Stimulated activated CD4-positive, alpha-beta T cell treated with anti-CD3 and anti-CD28 coated beads, Interleukin-4, amount 100 ng/mL, for 24 hours (primary cell): ENCODE measurements around the gene NLRP13.

Experiments used
- DNase-seq: peaks from one replicate; pipeline ENCODE4 v3.0.0-alpha.2; 2020

NLRP13 gene

DNA sequence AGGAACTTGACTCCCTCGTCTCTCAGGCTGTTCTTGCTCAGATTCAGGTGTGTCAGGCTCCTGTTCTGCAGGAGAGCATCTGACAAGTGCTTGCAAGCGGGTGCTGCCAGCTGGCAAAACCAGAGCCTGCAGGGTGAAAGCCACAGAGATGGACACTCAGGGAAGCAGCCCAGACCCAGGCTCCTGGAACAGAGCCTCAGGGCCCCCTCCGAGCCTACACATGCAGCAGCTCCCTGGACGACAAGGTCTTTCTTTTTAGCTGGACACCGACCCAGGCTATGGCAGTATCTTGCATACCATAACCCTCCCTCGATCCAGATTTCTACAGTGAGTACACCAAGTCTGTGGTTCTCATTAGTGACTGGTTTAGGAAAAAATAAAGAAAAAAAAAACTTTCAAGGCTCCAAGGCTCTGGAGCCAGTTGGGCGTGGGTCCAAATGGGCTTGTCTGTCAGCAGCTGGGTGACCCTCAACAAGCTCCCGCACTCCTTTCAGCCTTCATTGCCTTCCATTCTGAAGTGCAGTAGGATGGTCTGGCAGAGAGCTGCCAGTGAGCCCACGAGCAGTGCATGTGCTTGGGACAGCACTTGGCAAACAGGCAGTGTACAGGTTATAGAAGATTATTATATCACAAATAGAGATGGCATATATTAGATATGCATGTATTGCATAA is 29.9 kb downstream of the NLRP13 start:
- no peak for DNase-seq

GRCh38 chr19:55901369-55902079 is 30.6 kb downstream of the NLRP13 start:
- DNase-seq, result no peak

- no peak for DNase-seq
These were observed 33.2 kb downstream of the NLRP13 start for GRCh38 chr19:55898911-55899310.

DNA sequence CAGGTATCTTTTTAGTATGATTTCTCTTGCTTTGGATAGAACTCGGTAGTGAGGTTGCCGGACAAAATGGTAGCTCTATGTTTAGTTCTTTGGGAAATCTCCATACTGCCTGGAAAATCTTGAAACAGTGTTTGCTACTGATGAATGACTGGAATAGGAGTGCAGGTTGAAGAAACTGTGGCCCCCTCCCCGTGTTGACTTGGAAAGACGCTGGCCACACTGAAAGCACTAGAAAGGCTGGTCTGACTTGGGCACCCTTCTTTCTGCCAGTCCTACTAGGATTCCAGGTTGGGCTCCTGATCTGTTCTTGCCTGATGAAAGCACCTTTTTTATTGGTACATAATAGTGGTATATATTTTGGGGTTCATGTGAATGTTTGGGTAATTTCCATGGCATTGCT is 49.5 kb downstream of the NLRP13 start:
- DNase-seq, result no peak

GRCh38 chr19:55877211-55877610 is 54.9 kb downstream of the NLRP13 start:
- DNase-seq, result no peak

DNA sequence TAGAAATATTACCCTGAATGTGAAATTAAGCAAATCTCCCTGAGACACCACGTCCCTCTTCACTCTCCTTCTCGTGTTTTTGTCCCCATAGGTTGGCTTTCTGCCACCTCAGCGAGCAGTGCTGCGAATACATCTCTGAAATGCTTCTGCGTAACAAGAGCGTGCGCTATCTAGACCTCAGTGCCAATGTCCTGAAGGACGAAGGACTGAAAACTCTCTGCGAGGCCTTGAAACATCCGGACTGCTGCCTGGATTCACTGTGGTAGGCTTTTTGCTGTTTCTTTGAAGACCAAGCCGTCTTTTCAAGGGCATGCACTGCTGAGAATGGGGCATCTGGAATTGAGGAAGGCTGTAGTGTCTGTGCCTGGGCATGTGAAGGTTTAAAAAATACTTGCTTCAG is 61.4 kb downstream of the NLRP13 start:
- DNase-seq, result no peak

- DNase-seq, result no peak
These were observed 65.0 kb downstream of the NLRP13 start for GRCh38 chr19:55867101-55867500.

DNA sequence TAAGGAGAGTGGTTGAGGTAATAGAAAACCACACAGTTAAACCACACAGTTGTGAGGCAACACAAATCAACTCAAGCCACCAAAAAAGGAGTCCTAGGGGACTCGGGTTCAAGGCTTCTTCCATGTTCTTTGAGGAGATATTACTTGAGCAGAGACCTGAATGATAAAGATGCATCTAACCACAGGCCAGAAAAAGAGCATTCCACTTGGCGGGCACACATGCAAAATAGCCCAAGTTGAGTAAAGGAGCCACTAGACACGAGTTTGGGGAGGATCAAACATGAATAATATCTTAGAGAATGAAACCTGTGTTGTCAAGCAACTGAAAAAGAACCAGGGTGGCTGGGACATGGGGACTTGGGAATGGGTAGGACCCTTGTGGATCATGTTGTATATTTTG is 65.6 kb downstream of the NLRP13 start:
- DNase-seq, result no peak

- no peak for DNase-seq
These were observed 73.2 kb downstream of the NLRP13 start for GRCh38 chr19:55858969-55859368.

- DNase-seq, result no peak
These were observed 73.7 kb downstream of the NLRP13 start for GRCh38 chr19:55858401-55858800.

DNA sequence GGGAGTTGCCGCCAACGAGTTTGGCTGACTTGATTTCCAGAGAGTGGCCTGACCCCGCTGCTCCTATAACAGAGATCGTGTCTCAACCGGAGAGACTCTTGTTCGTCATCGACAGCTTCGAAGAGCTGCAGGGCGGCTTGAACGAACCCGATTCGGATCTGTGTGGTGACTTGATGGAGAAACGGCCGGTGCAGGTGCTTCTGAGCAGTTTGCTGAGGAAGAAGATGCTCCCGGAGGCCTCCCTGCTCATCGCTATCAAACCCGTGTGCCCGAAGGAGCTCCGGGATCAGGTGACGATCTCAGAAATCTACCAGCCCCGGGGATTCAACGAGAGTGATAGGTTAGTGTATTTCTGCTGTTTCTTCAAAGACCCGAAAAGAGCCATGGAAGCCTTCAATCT is 74.2 kb downstream of the NLRP13 start:
- DNase-seq, result no peak

DNA sequence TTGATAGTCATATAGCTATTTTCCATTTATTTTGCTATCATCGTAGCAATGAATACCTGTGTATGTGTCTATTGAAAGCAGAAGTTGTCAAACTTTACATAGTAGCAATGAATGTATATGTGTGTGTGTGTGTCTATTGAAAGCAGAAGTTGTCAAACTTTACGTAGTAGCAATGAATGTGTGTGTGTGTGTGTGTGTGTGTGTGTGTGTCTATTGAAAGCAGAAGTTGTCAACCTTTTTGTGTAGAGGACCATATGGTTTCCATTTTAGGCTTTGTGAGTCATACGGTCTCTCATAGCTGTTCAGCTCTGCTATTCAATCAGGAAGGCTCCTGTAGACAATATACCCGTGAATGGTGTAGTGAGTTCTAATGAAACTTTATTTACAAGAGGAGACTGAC is 75.0 kb downstream of the NLRP13 start:
- no peak for DNase-seq

DNA sequence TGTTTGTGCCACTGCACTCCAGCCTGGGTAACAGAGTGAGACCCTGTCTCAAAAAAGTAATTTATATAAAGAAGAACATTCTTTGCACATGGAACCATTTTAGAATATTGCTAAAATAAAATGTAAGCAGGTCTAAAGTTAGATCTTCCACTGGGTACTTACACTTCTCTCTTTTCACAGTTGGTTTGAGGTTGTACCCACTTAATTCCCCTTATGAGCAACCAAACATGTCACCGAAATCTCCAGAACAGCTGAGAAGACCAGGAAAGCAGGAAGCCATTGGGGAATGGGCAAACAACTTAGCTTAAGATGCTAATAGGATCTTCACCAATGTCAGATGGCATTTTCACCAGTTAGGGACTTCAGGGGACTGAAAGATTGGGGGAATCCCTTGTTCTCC is 77.0 kb downstream of the NLRP13 start:
- no peak for DNase-seq
